PC-3 (cell line): ENCODE measurements around the gene MOG. TPM values are rescaled to one million over a fixed set of nuclear protein-coding genes. Genes with fewer than 3 reads are reported as not detected.
A peak's percentile ranks its signal among the peaks of the same experiment; 100 is the strongest.

Experiments used
- ATAC-seq: fragments of 200-7000 bp; cut with Tn5 transposase; 2 replicates; pipeline ENCODE4 v1.9.1; 2020; ENCODE audit warnings: mild to moderate bottlenecking, moderate library complexity
- Bru-seq: library from RNA; stranded (reverse); fragments of 400-500 nt; gene quantifications from one replicate; lab custom pipeline; 2021; lab: Mats Ljungman, UMichigan
- BruChase-seq, 2 experiments: library from RNA; stranded (reverse); fragments of 400-500 nt; gene quantifications; one replicate each; lab custom pipeline; 2021; lab: Mats Ljungman, UMichigan
- BruUV-seq: library from RNA; stranded (reverse); fragments of 400-500 nt; replicated peaks from 2 replicates; lab custom pipeline; 2021; lab: Mats Ljungman, UMichigan
- CTCF ChIA-PET: fragments of 300-600 bp; sonication (Branson Sonifier 250); formaldehyde crosslinking; loops from one replicate; lab custom pipeline; 2022; ENCODE audit warnings: antibody characterized with exemption; lab: Charles Lee
- POLR2A ChIA-PET: fragments of 300-600 bp; sonication (Branson Sonifier 250); formaldehyde crosslinking; loops from one replicate; lab custom pipeline; 2022; ENCODE audit warnings: antibody characterized with exemption; ENCODE audit not compliant: unreplicated experiment; lab: Charles Lee
- DNase-seq: peaks from one replicate; pipeline ENCODE4 v3.0.0-alpha.2; 2015
- H2AFZ ChIP-seq: fragments of 300-600 bp; sonication (generic); 2 replicates; pipeline ENCODE4 v1.6.0; 2016; ENCODE audit warnings: antibody characterized with exemption, low read length
- H3F3A ChIP-seq: fragments of 300-600 bp; sonication (generic); one replicate; pipeline ENCODE4 v1.6.0; 2017; ENCODE audit warnings: antibody characterized with exemption, low read length, control low read depth, mild to moderate bottlenecking; ENCODE audit not compliant: unreplicated experiment
- H3K27ac ChIP-seq: fragments of 300-600 bp; sonication (generic); 2 replicates; pipeline ENCODE4 v1.5.1; 2016; ENCODE audit warnings: mild to moderate bottlenecking, low read length
- H3K27me3 ChIP-seq: fragments of 300-600 bp; sonication (generic); 2 replicates; pipeline ENCODE4 v1.6.1; 2016; ENCODE audit warnings: low read length, mixed read lengths
- H3K36me3 ChIP-seq: fragments of 300-600 bp; sonication (generic); 2 replicates; pipeline ENCODE4 v1.6.1; 2016; ENCODE audit warnings: low read depth, mixed run types, low read length, mixed read lengths
- H3K4me1 ChIP-seq: fragments of 300-600 bp; sonication (generic); 2 replicates; pipeline ENCODE4 v1.5.1; 2016; ENCODE audit warnings: low read length; ENCODE audit not compliant: insufficient read depth
- H3K4me2 ChIP-seq: fragments of 300-600 bp; sonication (generic); 2 replicates; pipeline ENCODE4 v1.6.0; 2016; ENCODE audit warnings: low read length
- H3K4me3 ChIP-seq: fragments of 300-600 bp; sonication (generic); 2 replicates; pipeline ENCODE4 v1.5.1; 2016; ENCODE audit warnings: mild to moderate bottlenecking, low read length, mixed read lengths
- H3K79me2 ChIP-seq: fragments of 300-600 bp; sonication (generic); 2 replicates; pipeline ENCODE4 v1.6.1; 2017; ENCODE audit warnings: low read length, mixed read lengths
- H3K9ac ChIP-seq: fragments of 300-600 bp; sonication (generic); 2 replicates; pipeline ENCODE4 v1.6.0; 2016; ENCODE audit warnings: mild to moderate bottlenecking, low read length
- H3K9me2 ChIP-seq: fragments of 300-600 bp; sonication (generic); replicated peaks from 2 replicates; pipeline ENCODE4 v1.6.1; 2016; ENCODE audit warnings: mixed run types, low read length, mixed read lengths
- H3K9me3 ChIP-seq: fragments of 300-600 bp; sonication (generic); 2 replicates; pipeline ENCODE4 v1.6.1; 2016; ENCODE audit warnings: low read length, mixed read lengths
- H4K20me1 ChIP-seq: fragments of 300-600 bp; sonication (generic); 2 replicates; pipeline ENCODE4 v1.6.1; 2016; ENCODE audit warnings: low read length, mixed read lengths
- EZH2 ChIP-seq: fragments of 300-600 bp; sonication (generic); IDR thresholded peaks from one replicate; pipeline ENCODE4 v1.6.1; 2017; ENCODE audit warnings: antibody characterized with exemption, mild to moderate bottlenecking, low read length; ENCODE audit not compliant: unreplicated experiment
- EZH2phosphoT487 ChIP-seq: fragments of 300-600 bp; sonication (generic); IDR thresholded peaks from 2 replicates; pipeline ENCODE4 v1.6.1; 2018; ENCODE audit warnings: mild to moderate bottlenecking, antibody characterized with exemption, low read length, borderline replicate concordance
- intact Hi-C: fragments of 100-400 bp; cut with micrococcal nuclease; formaldehyde crosslinking; loops from 2 replicates; pipeline ENCODE4 v1.9.0; 2023
- long read RNA-seq: library from polyadenylated mRNA; unstranded; transcript quantifications from one replicate; pipeline ENCODE4 v2.0.0, GENCODE V29; 2021; ENCODE audit not compliant: unreplicated experiment
- total RNA-seq: library from RNA; depleted of rRNA; stranded (reverse); fragments of >200 nt; gene quantifications from 2 replicates; pipeline ENCODE4 v1.2.3, GENCODE V29; 2014; rRNA removed
- TF ChIP-seq, protein P1 (sequence below): fragments of 300-600 bp; sonication (generic); conservative IDR thresholded peaks from 2 replicates; pipeline ENCODE4 v1.5.1; 2017; ENCODE audit warnings: antibody characterized with exemption, low read depth, mild to moderate bottlenecking, low read length

The MOG gene
- not detected in 2 replicates for total RNA-seq
- Bru-seq, nascent RNA: not detected
- BruChase-seq, experiment 1, labeled RNA remaining after a 6-hour chase: percentile 5 among the genes with signal in this experiment
- BruChase-seq, experiment 2, labeled RNA remaining after a 2-hour chase: percentile 5 among the genes with signal in this experiment
- long read RNA-seq: 0 reads

DNA sequence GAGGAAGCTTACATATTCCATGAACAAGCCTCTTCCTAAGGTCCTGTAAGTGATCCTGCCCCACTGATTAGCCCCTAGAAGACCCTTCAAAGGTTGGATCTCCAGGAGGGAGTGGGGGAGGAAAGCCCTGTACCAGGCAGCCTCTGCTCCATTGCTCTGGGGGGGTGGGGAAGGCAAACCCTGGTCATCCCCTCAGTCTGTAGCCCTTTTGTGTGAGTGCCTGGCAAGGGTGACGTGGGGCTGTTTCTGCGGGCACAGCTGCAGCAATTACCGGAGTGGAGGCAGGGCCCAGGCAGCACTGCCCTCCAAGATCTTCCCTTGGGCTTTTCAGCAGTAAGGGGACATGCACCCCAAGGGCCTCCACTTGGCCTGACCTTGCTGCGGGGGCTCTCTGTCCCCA, at the start of gene MOG:
MOG (plus strand) TSS at position 295 of the 400 bp plus-strand sequence. CDS start 118 bp downstream, outside the sequence.
- CTCF ChIA-PET: no interaction called here
- Histone ChIP-seq H3K4me2 (no peak within 1 kb of the TSS), H2AFZ (no peak within 1 kb of the TSS), H3K36me3 (no peaks in the 10 kb centered on the region), H3K4me1 (no peaks in the 10 kb centered on the region), H3K9ac (no peak within 1 kb of the TSS), H3K9me2 (no peaks in the 10 kb centered on the region), H3K79me2 (no peaks in the 10 kb centered on the region), H3K27me3 (no peaks in the 10 kb centered on the region; the same call in 1 of the 2 replicates), H3K27ac (no peak within 1 kb of the TSS), H3F3A (no peaks in the 10 kb centered on the region), H3K4me3 (no peak within 1 kb of the TSS), H3K9me3 (no peaks in the 10 kb centered on the region), H4K20me1 (no peaks in the 10 kb centered on the region)
- no peak for ATAC-seq
- intact Hi-C loops: no loop called here
- no TSS peak for BruUV-seq
- POLR2A ChIA-PET: no interaction called here
- DNase-seq: no peak
- TF ChIP-seq EZH2phosphoT487 (no peak), EZH2 (no peak)
- TF ChIP-seq, protein P1, sequence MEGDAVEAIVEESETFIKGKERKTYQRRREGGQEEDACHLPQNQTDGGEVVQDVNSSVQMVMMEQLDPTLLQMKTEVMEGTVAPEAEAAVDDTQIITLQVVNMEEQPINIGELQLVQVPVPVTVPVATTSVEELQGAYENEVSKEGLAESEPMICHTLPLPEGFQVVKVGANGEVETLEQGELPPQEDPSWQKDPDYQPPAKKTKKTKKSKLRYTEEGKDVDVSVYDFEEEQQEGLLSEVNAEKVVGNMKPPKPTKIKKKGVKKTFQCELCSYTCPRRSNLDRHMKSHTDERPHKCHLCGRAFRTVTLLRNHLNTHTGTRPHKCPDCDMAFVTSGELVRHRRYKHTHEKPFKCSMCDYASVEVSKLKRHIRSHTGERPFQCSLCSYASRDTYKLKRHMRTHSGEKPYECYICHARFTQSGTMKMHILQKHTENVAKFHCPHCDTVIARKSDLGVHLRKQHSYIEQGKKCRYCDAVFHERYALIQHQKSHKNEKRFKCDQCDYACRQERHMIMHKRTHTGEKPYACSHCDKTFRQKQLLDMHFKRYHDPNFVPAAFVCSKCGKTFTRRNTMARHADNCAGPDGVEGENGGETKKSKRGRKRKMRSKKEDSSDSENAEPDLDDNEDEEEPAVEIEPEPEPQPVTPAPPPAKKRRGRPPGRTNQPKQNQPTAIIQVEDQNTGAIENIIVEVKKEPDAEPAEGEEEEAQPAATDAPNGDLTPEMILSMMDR: no peak

DNA sequence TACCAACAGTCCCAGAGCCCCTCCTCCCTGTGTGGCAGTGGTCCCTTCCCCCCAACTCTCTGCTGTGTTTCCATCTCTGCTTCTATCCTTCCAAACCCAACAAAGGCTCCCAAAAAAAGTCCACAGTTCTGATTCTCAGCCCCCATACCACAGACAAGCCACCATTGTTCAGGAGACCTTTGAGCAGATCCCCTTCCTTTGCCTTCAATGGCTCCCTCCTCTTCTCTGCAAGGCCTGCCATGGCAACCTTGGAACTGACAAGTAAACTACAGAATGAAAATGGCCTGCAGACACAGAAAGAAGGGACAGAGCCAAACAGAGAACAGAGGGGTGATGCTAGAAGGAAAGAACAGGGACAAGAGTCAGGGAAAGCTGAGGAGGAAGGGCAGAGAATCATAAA, 48.8 kb upstream of the MOG start:
- TF ChIP-seq EZH2: no peak
- TF ChIP-seq, protein P1: no peak
- TF ChIP-seq EZH2phosphoT487: no peak
- ATAC-seq (no peak), DNase-seq (no peak)
- CTCF ChIA-PET: no interaction called here
- Histone ChIP-seq H3K9me3 (no peaks in the 10 kb centered on the region), H2AFZ (no peak overlapping the region), H3K4me2 (no peak overlapping the region), H3K9me2 (no peaks in the 10 kb centered on the region), H3K4me1 (no peaks in the 10 kb centered on the region), H4K20me1 (no peaks in the 10 kb centered on the region), H3K27me3 (no peaks in the 10 kb centered on the region), H3K4me3 (no peak overlapping the region), H3K9ac (no peak overlapping the region), H3K36me3 (peaks cover 3% of the 10 kb centered on the region; the same call in 1 of the 2 replicates), H3K79me2 (no peaks in the 10 kb centered on the region), H3K27ac (no peak overlapping the region), H3F3A (no peaks in the 10 kb centered on the region)
- POLR2A ChIA-PET: no interaction called here
- no TSS peak for BruUV-seq
- intact Hi-C loops: no loop called here

DNA sequence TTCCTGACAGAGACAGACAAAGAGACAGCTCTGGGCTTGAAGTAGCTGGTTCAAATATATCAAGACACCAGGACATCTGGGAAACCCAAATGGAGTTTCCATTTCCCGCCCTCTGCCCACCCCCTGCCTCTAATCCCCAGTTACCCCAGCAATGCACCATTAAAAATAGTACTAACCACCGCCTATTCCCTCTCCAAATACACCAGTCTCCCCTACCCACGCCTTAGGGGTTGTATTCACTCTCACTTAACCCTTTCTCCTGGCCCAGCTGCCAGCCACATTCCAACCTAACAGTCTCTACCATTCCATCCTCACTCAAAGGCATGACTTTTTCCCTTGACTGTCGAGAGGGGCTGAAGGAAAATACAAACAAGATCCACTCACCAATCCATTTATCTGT, 46.4 kb upstream of the MOG start:
- H3K9ac ChIP-seq: no peak overlapping the region
- H4K20me1 ChIP-seq: no peaks in the 10 kb centered on the region
- H3F3A ChIP-seq: no peaks in the 10 kb centered on the region
- intact Hi-C loops: no loop called here
- POLR2A ChIA-PET: no interaction called here
- no TSS peak for BruUV-seq
- H3K4me1 ChIP-seq: no peaks in the 10 kb centered on the region
- no peak for DNase-seq
- no peak overlapping the region for H3K4me2 ChIP-seq
- CTCF ChIA-PET: no interaction called here
- no peaks in the 10 kb centered on the region for H3K9me2 ChIP-seq
- H3K36me3 ChIP-seq: 0 out of 2 replicates have a peak, but pooled peaks cover 3% of the 10 kb centered on the region
- H3K4me3 ChIP-seq: no peak overlapping the region
- H3K27ac ChIP-seq: no peak overlapping the region
- H2AFZ ChIP-seq: no peak overlapping the region
- no peaks in the 10 kb centered on the region for H3K27me3 ChIP-seq
- no peaks in the 10 kb centered on the region for H3K9me3 ChIP-seq
- TF ChIP-seq, protein P1: no peak
- TF ChIP-seq EZH2phosphoT487 (no peak), EZH2 (no peak)
- no peak for ATAC-seq
- no peaks in the 10 kb centered on the region for H3K79me2 ChIP-seq
